A549 (cell line): Measurements from ENCODE around the gene GAGE12C.
"Not testable (repeated sequence)": the region's sequence is repeated elsewhere in the genome, so short reads cannot be mapped to it uniquely, and the experiment has no call there.

ENCODE experiments used
- EHMT2 ChIP-seq: fragments of 200-600 bp; sonication (generic); IDR thresholded peaks from 2 replicates; pipeline ENCODE4 v1.6.1; 2016; ENCODE audit warnings: antibody characterized with exemption, low read depth, mild to moderate bottlenecking, moderate library complexity
- NR3C1 ChIP-seq: fragments of >200 bp; sonication (Bioruptor Twin); formaldehyde crosslinking; IDR thresholded peaks from 3 replicates; pipeline ENCODE4 v1.6.1; 2017
- POLR2A ChIP-seq: IDR thresholded peaks from 2 replicates; pipeline ENCODE4 v1.6.1; 2012; ENCODE audit warnings: mild to moderate bottlenecking, low read length
- RAD21 ChIP-seq, 2 experiments: fragments of >200 bp in 1 of 2; sonication (Bioruptor Twin) in 1 of 2; formaldehyde crosslinking in 1 of 2; IDR thresholded peaks in 1 of 2; conservative IDR thresholded peaks in 1 of 2; 2 replicates in 1 of 2; 3 replicates in 1 of 2; pipeline ENCODE4 v1.6.1; 2012 to 2018; ENCODE audit warnings: inconsistent platforms in 1 of 2
- ZFP36 ChIP-seq: fragments of 450-650 bp; IDR thresholded peaks from 2 replicates; pipeline ENCODE4 v1.6.1; 2014; ENCODE audit warnings: borderline replicate concordance; ENCODE audit not compliant: partially characterized antibody
- TF ChIP-seq, protein P1 (sequence below): IDR thresholded peaks from 2 replicates; pipeline ENCODE4 v1.6.1; 2012

DNA sequence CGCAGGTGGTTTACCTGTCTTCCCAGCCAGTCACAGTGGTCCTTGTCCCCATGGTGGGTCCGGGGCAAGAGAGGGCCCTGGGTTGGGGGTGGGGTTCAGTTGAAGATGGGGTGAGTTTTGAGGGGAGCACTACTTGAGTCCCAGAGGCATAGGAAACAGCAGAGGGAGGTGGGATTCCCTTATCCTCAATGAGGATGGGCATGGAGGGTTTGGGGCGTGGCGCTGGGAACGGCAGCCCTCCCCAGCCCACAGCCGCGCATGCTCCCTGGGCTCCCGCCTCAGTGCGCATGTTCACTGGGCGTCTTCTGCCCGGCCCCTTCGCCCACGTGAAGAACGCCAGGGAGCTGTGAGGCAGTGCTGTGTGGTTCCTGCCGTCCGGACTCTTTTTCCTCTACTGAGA, 38.1 kb downstream of the GAGE12C start, which contains the start of gene GAGE12G:
- not testable (repeated sequence) for TF ChIP-seq EHMT2; POLR2A; ZFP36; NR3C1; RAD21 (conservative IDR thresholded peaks at IDR 0.05 in 1 of 2, IDR thresholded peaks at IDR 0.05 in 1 of 2)
- TF ChIP-seq, protein P1, sequence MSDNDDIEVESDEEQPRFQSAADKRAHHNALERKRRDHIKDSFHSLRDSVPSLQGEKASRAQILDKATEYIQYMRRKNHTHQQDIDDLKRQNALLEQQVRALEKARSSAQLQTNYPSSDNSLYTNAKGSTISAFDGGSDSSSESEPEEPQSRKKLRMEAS: not testable (repeated sequence)
